Nephron progenitor cell (in vitro differentiated cells): ENCODE results near the gene C2orf72.

ENCODE experiments used
- DNase-seq: peaks from one replicate; pipeline ENCODE4 v3.0.0; 2021
- H3K27ac Mint-ChIP-seq: 2 replicates; pipeline ENCODE4 v1.8.0; 2021; ENCODE audit warnings: mild to moderate bottlenecking, moderate library complexity, mixed read lengths
- H3K27me3 Mint-ChIP-seq: 2 replicates; pipeline ENCODE4 v1.8.0; 2021; ENCODE audit warnings: mild to moderate bottlenecking, low read depth, mixed read lengths; ENCODE audit not compliant: poor library complexity
- H3K36me3 Mint-ChIP-seq: 2 replicates; pipeline ENCODE4 v1.8.0; 2021; ENCODE audit warnings: low read depth, mixed read lengths
- H3K4me1 Mint-ChIP-seq: 2 replicates; pipeline ENCODE4 v1.8.0; 2021; ENCODE audit warnings: mixed read lengths
- H3K4me3 Mint-ChIP-seq: 2 replicates; pipeline ENCODE4 v1.8.0; 2021; ENCODE audit warnings: mild to moderate bottlenecking, moderate library complexity, mixed read lengths
- H3K9me3 Mint-ChIP-seq: 2 replicates; pipeline ENCODE4 v1.8.0; 2021; ENCODE audit warnings: mild to moderate bottlenecking, moderate library complexity, mixed read lengths
- CTCF ChIP-seq: fragments of 200-600 bp; sonication (generic); IDR thresholded peaks from 2 replicates; pipeline ENCODE4 v1.5.0; 2021; ENCODE audit warnings: antibody characterized with exemption

The C2orf72 gene

GRCh38 chr2:231056453-231057416 is 19.4 kb downstream of the C2orf72 start, which contains the start of gene PSMD1:
Gene PSMD1 (plus strand): TSS chr2:231056867. CDS start chr2:231057026, 159 bp downstream.
- peak within 1 kb of the TSS; percentile 100 for H3K27ac Mint-ChIP-seq
- peak within 1 kb of the TSS; percentile 96 for H3K4me3 Mint-ChIP-seq
- H3K27me3 Mint-ChIP-seq, result peaks cover 23% of the 10 kb centered on the region
- peaks cover 33% of the 10 kb centered on the region for H3K4me1 Mint-ChIP-seq
- peak; percentile 95 for TF ChIP-seq CTCF
- peak; percentile 97 for DNase-seq
- H3K9me3 Mint-ChIP-seq, result no peaks in the 10 kb centered on the region
- H3K36me3 Mint-ChIP-seq, result peaks cover 7% of the 10 kb centered on the region

DNA sequence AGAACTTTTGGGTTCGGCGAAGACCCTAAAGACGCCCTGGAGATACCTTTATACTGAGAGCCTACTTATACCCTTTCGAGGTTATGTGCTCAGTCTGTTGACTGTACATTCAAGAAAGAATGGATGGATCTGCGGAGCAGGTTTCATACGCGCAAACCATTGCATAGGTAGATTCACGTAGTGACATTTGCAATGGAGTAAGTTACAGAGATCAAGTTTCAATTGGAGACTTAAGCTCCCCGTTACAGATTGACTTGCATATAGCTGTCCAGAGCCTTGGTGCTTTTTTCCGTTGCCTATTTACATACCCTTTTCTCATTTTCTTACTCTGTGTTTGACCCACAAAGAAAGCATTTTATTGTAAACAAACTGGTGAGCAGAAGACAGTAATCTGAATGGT is 20.3 kb downstream of the C2orf72 start:
- peak overlapping the region; percentile 96 for H3K4me3 Mint-ChIP-seq
- H3K9me3 Mint-ChIP-seq, result no peaks in the 10 kb centered on the region
- H3K36me3 Mint-ChIP-seq, result peaks cover 16% of the 10 kb centered on the region
- peaks cover 14% of the 10 kb centered on the region for H3K27me3 Mint-ChIP-seq
- TF ChIP-seq CTCF, result no peak
- no peak for DNase-seq
- H3K4me1 Mint-ChIP-seq, result peaks cover 29% of the 10 kb centered on the region
- peak overlapping the region; percentile 90 for H3K27ac Mint-ChIP-seq

DNA sequence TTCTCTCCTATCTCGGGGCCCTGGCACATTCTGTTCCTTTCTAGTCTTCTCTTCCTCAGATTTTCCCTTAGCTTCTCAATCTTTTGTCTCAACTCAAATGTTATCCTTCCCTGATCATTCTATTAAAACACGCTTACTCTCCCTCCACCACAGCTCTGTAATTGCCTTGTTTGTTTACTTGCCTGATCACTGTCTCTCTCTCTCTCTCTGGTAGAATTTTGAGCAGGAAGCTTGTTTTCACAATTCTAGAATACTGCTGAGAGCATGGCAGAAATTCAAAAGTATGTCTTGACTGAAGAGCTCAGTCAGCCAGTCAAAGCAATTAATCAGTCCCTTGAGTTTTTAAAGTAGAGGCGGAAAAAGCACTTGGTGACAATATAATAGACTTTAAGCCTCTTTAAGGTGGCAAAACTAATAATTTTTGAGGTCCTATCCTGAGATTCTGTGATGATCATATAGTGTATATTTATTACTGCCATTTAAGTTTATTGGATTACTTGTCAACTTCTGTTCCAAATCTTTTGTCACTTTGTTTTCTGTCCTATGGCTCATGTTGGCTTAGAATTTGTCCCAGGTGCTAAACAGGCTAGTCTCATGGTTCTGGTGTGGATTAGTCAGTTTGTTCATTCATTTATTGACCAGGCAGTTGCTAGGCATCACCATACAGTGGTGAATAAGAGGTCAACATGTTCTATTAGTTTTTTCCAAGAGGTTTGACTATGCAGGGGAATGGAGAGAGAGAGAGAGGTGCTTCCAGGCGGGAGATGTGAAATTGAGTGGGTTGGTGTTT is 21.6 kb downstream of the C2orf72 start:
- H3K27ac Mint-ChIP-seq, result peak overlapping the region; percentile 4
- peak overlapping the region; percentile 96 for H3K4me3 Mint-ChIP-seq
- H3K27me3 Mint-ChIP-seq, result peaks cover 9% of the 10 kb centered on the region
- no peak for DNase-seq
- H3K36me3 Mint-ChIP-seq, result peaks cover 29% of the 10 kb centered on the region
- TF ChIP-seq CTCF, result no peak
- no peaks in the 10 kb centered on the region for H3K9me3 Mint-ChIP-seq
- peaks cover 24% of the 10 kb centered on the region for H3K4me1 Mint-ChIP-seq

DNA sequence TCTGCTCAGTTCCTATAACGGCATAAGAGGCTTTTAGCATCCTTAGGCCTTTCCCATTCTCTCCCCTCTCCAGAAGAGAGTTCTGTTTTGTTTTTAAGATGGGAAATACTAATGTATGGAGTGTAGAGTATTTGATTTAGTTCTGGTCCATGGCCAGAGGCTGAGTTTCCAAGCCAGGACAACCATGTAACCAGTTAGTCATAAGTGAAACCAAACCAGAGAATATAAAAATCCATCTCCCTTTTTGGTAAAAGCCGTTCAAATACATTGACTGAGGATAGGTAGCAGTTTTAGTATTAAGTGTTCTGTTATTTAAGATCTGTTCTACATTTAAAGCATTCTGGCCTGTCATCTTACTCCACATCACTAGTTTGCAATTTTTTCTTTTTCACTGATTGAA is 22.4 kb downstream of the C2orf72 start:
- H3K36me3 Mint-ChIP-seq, result peaks cover 33% of the 10 kb centered on the region
- no peaks in the 10 kb centered on the region for H3K9me3 Mint-ChIP-seq
- H3K4me3 Mint-ChIP-seq, result no peak overlapping the region
- H3K27me3 Mint-ChIP-seq, result peaks cover 2% of the 10 kb centered on the region
- TF ChIP-seq CTCF, result no peak
- no peak for DNase-seq
- H3K4me1 Mint-ChIP-seq, result peaks cover 24% of the 10 kb centered on the region
- no peak overlapping the region for H3K27ac Mint-ChIP-seq

DNA sequence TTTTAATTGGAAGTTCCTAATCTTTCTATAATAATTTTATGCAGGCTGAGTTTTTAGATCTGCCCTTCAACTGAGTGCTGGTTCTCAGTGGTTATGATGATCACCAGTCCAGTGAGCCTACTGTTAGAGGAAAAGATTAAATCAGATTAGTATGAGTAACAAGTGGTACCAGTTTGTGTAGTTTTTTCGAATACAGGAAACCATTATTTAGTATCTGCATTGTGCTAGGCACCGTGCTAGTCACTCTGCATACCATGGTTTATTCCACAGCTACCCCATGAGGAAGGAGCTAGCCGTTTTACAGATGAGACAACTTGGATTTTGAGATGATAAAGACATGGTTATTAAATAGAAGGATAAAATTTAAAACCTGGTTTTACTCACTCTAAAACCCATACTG is 25.5 kb downstream of the C2orf72 start:
- H3K9me3 Mint-ChIP-seq, result no peaks in the 10 kb centered on the region
- H3K4me1 Mint-ChIP-seq, result peaks cover 21% of the 10 kb centered on the region
- H3K4me3 Mint-ChIP-seq, result no peak overlapping the region
- H3K36me3 Mint-ChIP-seq, result peaks cover 54% of the 10 kb centered on the region
- no peak overlapping the region for H3K27ac Mint-ChIP-seq
- TF ChIP-seq CTCF, result no peak
- H3K27me3 Mint-ChIP-seq, result no peaks in the 10 kb centered on the region
- DNase-seq, result no peak
